Neural cell (in vitro differentiated cells): ENCODE results near the gene BCAP31. TPM values are rescaled to one million over a fixed set of nuclear protein-coding genes. Genes with fewer than 3 reads are reported as not detected.
A peak's percentile ranks its signal among the peaks of the same experiment; 100 is the strongest.
"Not testable (repeated sequence)": the region's sequence is repeated elsewhere in the genome, so short reads cannot be mapped to it uniquely, and the experiment has no call there.

Source experiments
- H2AFZ ChIP-seq: fragments of 200-600, 300-800 bp; sonication (generic), shearing (Covaris generic); 2 replicates; pipeline ENCODE4 v1.6.0; 2014; ENCODE audit warnings: low read depth, mild to moderate bottlenecking, antibody characterized with exemption, low read length, moderate library complexity
- H3F3A ChIP-seq: fragments of 200-600 bp; shearing (Covaris generic); 2 replicates; pipeline ENCODE4 v1.6.1; 2016; ENCODE audit warnings: mild to moderate bottlenecking, moderate library complexity, mixed read lengths, antibody characterized with exemption, low read length; ENCODE audit not compliant: insufficient read depth, poor library complexity, severe bottlenecking
- H3K27ac ChIP-seq: fragments of 200-600, 300-800 bp; sonication (generic), shearing (Covaris generic); 2 replicates; pipeline ENCODE4 v1.5.1; 2014; ENCODE audit warnings: mild to moderate bottlenecking, low read length, moderate library complexity
- H3K27me3 ChIP-seq: fragments of 300-800, 200-600 bp; sonication (generic), shearing (Covaris generic); 2 replicates; pipeline ENCODE4 v1.6.0; 2014; ENCODE audit warnings: mild to moderate bottlenecking, low read depth, low read length, moderate library complexity; ENCODE audit not compliant: insufficient read depth
- H3K36me3 ChIP-seq: fragments of 300-800, 200-600 bp; sonication (generic), shearing (Covaris generic); 2 replicates; pipeline ENCODE4 v1.5.1; 2014; ENCODE audit warnings: mild to moderate bottlenecking, antibody characterized with exemption, low read length, moderate library complexity; ENCODE audit not compliant: insufficient read depth
- H3K4me2 ChIP-seq: fragments of 300-800, 200-600 bp; sonication (generic), shearing (Covaris generic); 2 replicates; pipeline ENCODE4 v1.6.0; 2014; ENCODE audit warnings: mild to moderate bottlenecking, low read length
- H3K4me3 ChIP-seq: fragments of 300-800, 200-600 bp; sonication (generic), shearing (Covaris generic); 2 replicates; pipeline ENCODE4 v1.5.1; 2014; ENCODE audit warnings: mild to moderate bottlenecking, low read length, moderate library complexity
- H3K79me2 ChIP-seq: fragments of 200-600 bp; shearing (Covaris generic); replicated peaks from 2 replicates; pipeline ENCODE4 v1.6.0; 2014; ENCODE audit warnings: mild to moderate bottlenecking, low read length, moderate library complexity; ENCODE audit not compliant: insufficient read depth
- H3K9ac ChIP-seq: fragments of 300-800, 200-600 bp; sonication (generic), shearing (Covaris generic); 2 replicates; pipeline ENCODE4 v1.6.1; 2016; ENCODE audit warnings: mild to moderate bottlenecking, low read length, mixed read lengths
- H3K9me2 ChIP-seq: fragments of 200-600 bp; shearing (Covaris generic); 2 replicates; pipeline ENCODE4 v1.6.1; 2016; ENCODE audit warnings: mild to moderate bottlenecking, low read length, mixed read lengths; ENCODE audit not compliant: insufficient read depth
- H3K9me3 ChIP-seq: fragments of 200-600, 300-800 bp; sonication (generic), shearing (Covaris generic); 2 replicates; pipeline ENCODE4 v1.6.1; 2016; ENCODE audit warnings: mild to moderate bottlenecking, mixed run types, low read length, moderate library complexity, mixed read lengths
- H4K20me1 ChIP-seq: fragments of 200-600 bp; shearing (Covaris generic); 2 replicates; pipeline ENCODE4 v1.6.1; 2016; ENCODE audit warnings: mild to moderate bottlenecking, mixed run types; ENCODE audit not compliant: insufficient read depth
- EP300 ChIP-seq: fragments of 450-650 bp; conservative IDR thresholded peaks from 2 replicates; pipeline ENCODE4 v1.6.1; 2014; ENCODE audit warnings: antibody characterized with exemption, mild to moderate bottlenecking, moderate library complexity; ENCODE audit not compliant: poor library complexity, severe bottlenecking
- EZH2 ChIP-seq: fragments of 200-600, 300-800 bp; shearing (Covaris generic), sonication (generic); IDR thresholded peaks from 2 replicates; pipeline ENCODE4 v1.6.1; 2014; ENCODE audit warnings: antibody characterized with exemption, low read length, borderline replicate concordance, mild to moderate bottlenecking; ENCODE audit not compliant: insufficient read depth, poor library complexity, severe bottlenecking
- MXI1 ChIP-seq: fragments of 450-650 bp; conservative IDR thresholded peaks from 2 replicates; pipeline ENCODE4 v1.6.1; 2014; ENCODE audit warnings: antibody characterized with exemption, mild to moderate bottlenecking; ENCODE audit not compliant: poor library complexity, severe bottlenecking
- POLR2AphosphoS5 ChIP-seq: IDR thresholded peaks from 2 replicates; pipeline ENCODE4 v1.6.1; 2012
- RAD21 ChIP-seq: fragments of 450-650 bp; conservative IDR thresholded peaks from 2 replicates; pipeline ENCODE4 v1.6.1; 2014; ENCODE audit warnings: antibody characterized with exemption, mild to moderate bottlenecking, moderate library complexity
- SMC3 ChIP-seq: fragments of 450-650 bp; conservative IDR thresholded peaks from 2 replicates; pipeline ENCODE4 v1.6.1; 2014; ENCODE audit warnings: antibody characterized with exemption, mild to moderate bottlenecking, moderate library complexity; ENCODE audit not compliant: poor library complexity
- TAF1 ChIP-seq: IDR thresholded peaks from 2 replicates; pipeline ENCODE4 v1.6.1; 2012; ENCODE audit warnings: low read depth
- polyA plus RNA-seq: library from polyadenylated mRNA; depleted of rRNA; stranded (reverse); fragments of >200 nt; gene quantifications from 2 replicates; pipeline ENCODE4 v1.2.3, GENCODE V29; 2014
- TF ChIP-seq, protein P1 (sequence below): IDR thresholded peaks from 2 replicates; pipeline ENCODE4 v1.6.1; 2012; ENCODE audit warnings: borderline replicate concordance
- TF ChIP-seq, protein P2 (sequence below): fragments of 450-650 bp; IDR thresholded peaks from 2 replicates; pipeline ENCODE4 v1.5.1; 2014; ENCODE audit warnings: antibody characterized with exemption, mild to moderate bottlenecking, moderate library complexity; ENCODE audit not compliant: poor library complexity, severe bottlenecking

BCAP31 gene
- polyA plus RNA-seq, 1 donor from 2014 or later, result 182 TPM

DNA sequence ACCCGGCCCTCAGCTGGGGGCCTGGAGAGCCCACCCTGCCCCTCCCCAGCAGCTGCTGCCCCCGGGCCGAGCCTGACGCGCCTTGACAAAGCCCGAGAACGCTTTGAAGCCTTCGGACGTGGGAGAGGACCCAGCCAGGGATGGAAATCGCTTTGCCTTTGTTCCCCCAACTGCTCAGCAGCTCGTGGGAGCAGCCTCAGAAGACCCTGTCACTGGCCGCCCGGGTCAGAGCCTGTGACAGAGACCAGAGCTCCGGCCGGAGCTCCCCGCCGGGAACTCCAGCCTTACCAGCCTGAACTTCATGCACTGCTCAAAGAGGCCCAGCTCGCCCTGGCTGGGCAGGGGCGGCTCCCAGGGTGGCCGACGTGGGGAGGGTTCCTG lies 39.0 kb downstream of the BCAP31 start:
- Histone ChIP-seq H3K4me3 (peak overlapping the region; percentile 42), H3K9me3 (no peaks in the 10 kb centered on the region), H3K27me3 (no peaks in the 10 kb centered on the region), H4K20me1 (peaks cover 4% of the 10 kb centered on the region), H3K79me2 (peaks cover 6% of the 10 kb centered on the region), H3K9ac (peak overlapping the region; percentile 57), H3K27ac (peak overlapping the region; percentile 83), H3K9me2 (no peaks in the 10 kb centered on the region), H3F3A (no peaks in the 10 kb centered on the region), H3K36me3 (no peaks in the 10 kb centered on the region), H3K4me2 (no peak overlapping the region), H2AFZ (no peak overlapping the region)
- TF ChIP-seq SMC3, result no peak
- no peak for TF ChIP-seq TAF1
- TF ChIP-seq, protein P1, sequence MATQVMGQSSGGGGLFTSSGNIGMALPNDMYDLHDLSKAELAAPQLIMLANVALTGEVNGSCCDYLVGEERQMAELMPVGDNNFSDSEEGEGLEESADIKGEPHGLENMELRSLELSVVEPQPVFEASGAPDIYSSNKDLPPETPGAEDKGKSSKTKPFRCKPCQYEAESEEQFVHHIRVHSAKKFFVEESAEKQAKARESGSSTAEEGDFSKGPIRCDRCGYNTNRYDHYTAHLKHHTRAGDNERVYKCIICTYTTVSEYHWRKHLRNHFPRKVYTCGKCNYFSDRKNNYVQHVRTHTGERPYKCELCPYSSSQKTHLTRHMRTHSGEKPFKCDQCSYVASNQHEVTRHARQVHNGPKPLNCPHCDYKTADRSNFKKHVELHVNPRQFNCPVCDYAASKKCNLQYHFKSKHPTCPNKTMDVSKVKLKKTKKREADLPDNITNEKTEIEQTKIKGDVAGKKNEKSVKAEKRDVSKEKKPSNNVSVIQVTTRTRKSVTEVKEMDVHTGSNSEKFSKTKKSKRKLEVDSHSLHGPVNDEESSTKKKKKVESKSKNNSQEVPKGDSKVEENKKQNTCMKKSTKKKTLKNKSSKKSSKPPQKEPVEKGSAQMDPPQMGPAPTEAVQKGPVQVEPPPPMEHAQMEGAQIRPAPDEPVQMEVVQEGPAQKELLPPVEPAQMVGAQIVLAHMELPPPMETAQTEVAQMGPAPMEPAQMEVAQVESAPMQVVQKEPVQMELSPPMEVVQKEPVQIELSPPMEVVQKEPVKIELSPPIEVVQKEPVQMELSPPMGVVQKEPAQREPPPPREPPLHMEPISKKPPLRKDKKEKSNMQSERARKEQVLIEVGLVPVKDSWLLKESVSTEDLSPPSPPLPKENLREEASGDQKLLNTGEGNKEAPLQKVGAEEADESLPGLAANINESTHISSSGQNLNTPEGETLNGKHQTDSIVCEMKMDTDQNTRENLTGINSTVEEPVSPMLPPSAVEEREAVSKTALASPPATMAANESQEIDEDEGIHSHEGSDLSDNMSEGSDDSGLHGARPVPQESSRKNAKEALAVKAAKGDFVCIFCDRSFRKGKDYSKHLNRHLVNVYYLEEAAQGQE, result no peak
- no peak for TF ChIP-seq POLR2AphosphoS5
- TF ChIP-seq EZH2, result no peak
- TF ChIP-seq RAD21, result no peak
- TF ChIP-seq EP300, result no peak
- no peak for TF ChIP-seq MXI1
- TF ChIP-seq, protein P2, sequence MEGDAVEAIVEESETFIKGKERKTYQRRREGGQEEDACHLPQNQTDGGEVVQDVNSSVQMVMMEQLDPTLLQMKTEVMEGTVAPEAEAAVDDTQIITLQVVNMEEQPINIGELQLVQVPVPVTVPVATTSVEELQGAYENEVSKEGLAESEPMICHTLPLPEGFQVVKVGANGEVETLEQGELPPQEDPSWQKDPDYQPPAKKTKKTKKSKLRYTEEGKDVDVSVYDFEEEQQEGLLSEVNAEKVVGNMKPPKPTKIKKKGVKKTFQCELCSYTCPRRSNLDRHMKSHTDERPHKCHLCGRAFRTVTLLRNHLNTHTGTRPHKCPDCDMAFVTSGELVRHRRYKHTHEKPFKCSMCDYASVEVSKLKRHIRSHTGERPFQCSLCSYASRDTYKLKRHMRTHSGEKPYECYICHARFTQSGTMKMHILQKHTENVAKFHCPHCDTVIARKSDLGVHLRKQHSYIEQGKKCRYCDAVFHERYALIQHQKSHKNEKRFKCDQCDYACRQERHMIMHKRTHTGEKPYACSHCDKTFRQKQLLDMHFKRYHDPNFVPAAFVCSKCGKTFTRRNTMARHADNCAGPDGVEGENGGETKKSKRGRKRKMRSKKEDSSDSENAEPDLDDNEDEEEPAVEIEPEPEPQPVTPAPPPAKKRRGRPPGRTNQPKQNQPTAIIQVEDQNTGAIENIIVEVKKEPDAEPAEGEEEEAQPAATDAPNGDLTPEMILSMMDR, result no peak

DNA sequence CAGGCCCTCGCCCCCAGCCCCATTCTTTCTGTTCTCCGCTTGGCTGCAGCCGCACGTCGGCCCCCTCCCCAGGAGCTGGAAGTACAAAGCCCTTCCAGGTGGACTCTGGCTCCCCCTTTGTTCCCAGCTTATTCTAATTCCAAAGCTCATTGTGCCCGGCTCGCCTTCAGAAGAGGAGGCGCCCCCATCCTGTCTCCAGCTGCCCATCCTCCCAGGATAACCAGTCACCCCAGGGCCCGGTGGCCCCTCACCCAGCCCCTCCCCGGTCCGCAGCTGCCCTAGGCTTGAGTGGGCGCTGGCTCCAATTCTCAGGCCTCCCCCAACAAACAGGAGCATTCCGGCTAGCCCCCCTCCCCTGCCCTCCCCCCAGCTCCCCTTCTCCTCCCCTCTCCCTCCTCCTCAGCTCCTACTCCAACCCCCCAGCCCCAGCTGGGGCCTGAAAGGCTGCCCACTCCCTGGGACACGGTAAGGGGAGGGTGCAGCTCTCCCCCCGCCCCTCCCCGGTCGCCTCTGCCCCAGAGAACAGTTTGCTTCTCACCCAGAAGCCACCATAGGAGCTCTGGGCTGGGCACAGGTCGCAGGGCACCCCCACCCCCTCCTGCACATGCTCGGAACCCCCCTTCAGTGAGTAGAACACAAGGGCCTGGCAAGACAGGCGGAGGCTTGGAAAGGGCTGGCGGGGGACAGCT lies 39.6 kb downstream of the BCAP31 start:
- Histone ChIP-seq H2AFZ (no peak overlapping the region), H3K9me3 (no peaks in the 10 kb centered on the region), H3K4me2 (no peak overlapping the region), H3K4me3 (peak overlapping the region; percentile 42), H3K9ac (peak overlapping the region; percentile 57), H3K36me3 (no peaks in the 10 kb centered on the region), H3K79me2 (peaks cover under 1% of the 10 kb centered on the region), H3K9me2 (no peaks in the 10 kb centered on the region), H4K20me1 (peaks cover under 1% of the 10 kb centered on the region), H3K27ac (peak overlapping the region; percentile 83), H3K27me3 (no peaks in the 10 kb centered on the region), H3F3A (no peaks in the 10 kb centered on the region)
- TF ChIP-seq RAD21 (no peak), TAF1 (no peak), POLR2AphosphoS5 (peak; percentile 22), SMC3 (no peak), MXI1 (no peak), EZH2 (no peak), EP300 (no peak)
- TF ChIP-seq, protein P1, result no peak
- TF ChIP-seq, protein P2, result peak; percentile 19

DNA sequence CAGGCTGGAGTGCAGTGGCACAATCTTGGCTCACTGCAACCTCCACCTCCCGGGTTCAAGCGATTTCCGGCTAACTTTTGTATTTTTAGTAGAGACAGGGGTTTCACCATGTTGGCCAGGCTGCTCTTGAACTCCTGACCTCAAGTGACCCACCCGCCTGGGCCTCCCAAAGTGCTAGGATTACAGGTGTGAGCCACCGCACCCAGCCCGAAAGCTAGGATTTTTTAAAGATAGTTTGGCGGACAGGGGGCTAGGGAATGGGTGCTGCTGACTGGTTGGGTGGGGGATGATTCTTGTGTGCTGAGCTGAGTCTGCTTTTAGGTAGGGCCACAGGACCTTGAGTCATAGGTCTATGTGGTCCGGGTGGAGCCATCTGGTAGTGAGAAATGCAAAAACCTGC lies 40.7 kb downstream of the BCAP31 start:
- not testable (repeated sequence) for H3K9ac ChIP-seq, H2AFZ ChIP-seq, H3K27me3 ChIP-seq, H3K4me3 ChIP-seq, H3K4me2 ChIP-seq, H3K9me2 ChIP-seq, H3K36me3 ChIP-seq, H3K9me3 ChIP-seq, H3F3A ChIP-seq, H3K27ac ChIP-seq, H4K20me1 ChIP-seq, H3K79me2 ChIP-seq
